IMR-90 (cell line): Measurements from ENCODE around the gene CCDC40.

Experiments used
- CEBPB ChIP-seq: IDR thresholded peaks from 2 replicates; pipeline ENCODE4 v1.6.1; 2012; ENCODE audit warnings: low read depth, low read length, improper control_type of control experiment
- CTCF ChIP-seq: conservative IDR thresholded peaks from 2 replicates; pipeline ENCODE4 v1.5.1; 2012; ENCODE audit warnings: mild to moderate bottlenecking, low read depth, low read length, improper control_type of control experiment
- ELK1 ChIP-seq: fragments of 150-350 bp; IDR thresholded peaks from 2 replicates; pipeline ENCODE4 v1.6.1; 2016; ENCODE audit warnings: low read depth, mild to moderate bottlenecking, low read length, moderate library complexity, borderline replicate concordance
- MAFK ChIP-seq: IDR thresholded peaks from 2 replicates; pipeline ENCODE4 v1.6.1; 2012; ENCODE audit warnings: low read depth, low read length, improper control_type of control experiment
- MXI1 ChIP-seq: IDR thresholded peaks from 2 replicates; pipeline ENCODE4 v1.6.1; 2012; ENCODE audit warnings: low read depth, mild to moderate bottlenecking, low read length, moderate library complexity, borderline replicate concordance
- POLR2A ChIP-seq: IDR thresholded peaks from 2 replicates; pipeline ENCODE4 v1.6.1; 2012; ENCODE audit warnings: mild to moderate bottlenecking, low read depth, low read length
- RFX5 ChIP-seq: IDR thresholded peaks from 2 replicates; pipeline ENCODE4 v1.8.0; 2012; ENCODE audit warnings: low read depth, mild to moderate bottlenecking, low read length, moderate library complexity
- SMC3 ChIP-seq: fragments of 150-350 bp; IDR thresholded peaks from 2 replicates; pipeline ENCODE4 v1.6.1; 2016; ENCODE audit warnings: low read depth, mild to moderate bottlenecking, antibody characterized with exemption, low read length, moderate library complexity
- USF2 ChIP-seq: fragments of 150-350 bp; IDR thresholded peaks from 2 replicates; pipeline ENCODE4 v1.6.1; 2017; ENCODE audit warnings: mild to moderate bottlenecking, antibody characterized with exemption, low read length, low read depth

GRCh38 chr17:80055597-80055996 lies 19.2 kb downstream of the CCDC40 start:
- TF ChIP-seq CTCF (no peak), MXI1 (no peak), USF2 (no peak), ELK1 (no peak), RFX5 (no peak), POLR2A (no peak), SMC3 (no peak), CEBPB (no peak), MAFK (no peak)
